Prostate gland (tissue), 2 donors: Measurements from ENCODE around the gene PACC1.

ENCODE experiments used
- POLR2A ChIP-seq: fragments of 450-650 bp; IDR thresholded peaks from one replicate; pipeline ENCODE4 v1.6.1; 2016; ENCODE audit warnings: antibody characterized with exemption, mild to moderate bottlenecking
- POLR2AphosphoS5 ChIP-seq: sonication (generic); formaldehyde crosslinking; IDR thresholded peaks from one replicate; pipeline ENCODE4 v1.6.1; 2017; ENCODE audit warnings: antibody characterized with exemption
- TF ChIP-seq, protein P1 (sequence below), 4 experiments: fragments of 200-600 bp in 2 of 4; fragments of 450-650 bp in 2 of 4; sonication (generic) in 2 of 4; IDR thresholded peaks; 1 replicate in 3 of 4; 2 replicates in 1 of 4; pipeline ENCODE4 v1.5.1; 2016 to 2019; ENCODE audit warnings: antibody characterized with exemption in 4 of 4, mild to moderate bottlenecking in 2 of 4, moderate library complexity in 2 of 4

DNA sequence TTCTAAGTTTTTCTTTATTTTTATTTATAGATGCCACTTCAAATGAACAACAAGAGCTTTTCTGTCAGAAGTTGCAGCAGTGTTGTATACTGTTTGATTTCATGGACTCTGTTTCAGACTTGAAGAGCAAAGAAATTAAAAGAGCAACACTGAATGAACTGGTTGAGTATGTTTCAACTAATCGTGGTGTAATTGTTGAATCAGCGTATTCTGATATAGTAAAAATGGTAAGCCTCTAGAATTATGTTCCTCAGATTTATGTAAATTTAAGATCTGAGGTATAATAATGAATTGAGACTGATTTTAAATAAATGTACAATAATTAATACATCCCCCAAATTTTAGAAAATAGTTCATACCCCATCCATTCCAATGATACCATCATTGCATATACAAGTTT, 85.6 kb downstream of the PACC1 start:
- TF ChIP-seq, protein P1, sequence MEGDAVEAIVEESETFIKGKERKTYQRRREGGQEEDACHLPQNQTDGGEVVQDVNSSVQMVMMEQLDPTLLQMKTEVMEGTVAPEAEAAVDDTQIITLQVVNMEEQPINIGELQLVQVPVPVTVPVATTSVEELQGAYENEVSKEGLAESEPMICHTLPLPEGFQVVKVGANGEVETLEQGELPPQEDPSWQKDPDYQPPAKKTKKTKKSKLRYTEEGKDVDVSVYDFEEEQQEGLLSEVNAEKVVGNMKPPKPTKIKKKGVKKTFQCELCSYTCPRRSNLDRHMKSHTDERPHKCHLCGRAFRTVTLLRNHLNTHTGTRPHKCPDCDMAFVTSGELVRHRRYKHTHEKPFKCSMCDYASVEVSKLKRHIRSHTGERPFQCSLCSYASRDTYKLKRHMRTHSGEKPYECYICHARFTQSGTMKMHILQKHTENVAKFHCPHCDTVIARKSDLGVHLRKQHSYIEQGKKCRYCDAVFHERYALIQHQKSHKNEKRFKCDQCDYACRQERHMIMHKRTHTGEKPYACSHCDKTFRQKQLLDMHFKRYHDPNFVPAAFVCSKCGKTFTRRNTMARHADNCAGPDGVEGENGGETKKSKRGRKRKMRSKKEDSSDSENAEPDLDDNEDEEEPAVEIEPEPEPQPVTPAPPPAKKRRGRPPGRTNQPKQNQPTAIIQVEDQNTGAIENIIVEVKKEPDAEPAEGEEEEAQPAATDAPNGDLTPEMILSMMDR (IDR thresholded peaks at IDR 0.05), result no peak
- TF ChIP-seq POLR2A, result no peak
- no peak for TF ChIP-seq POLR2AphosphoS5
